IMR-90 (cell line): ENCODE results near the gene UTP11. TPM values are rescaled to one million over a fixed set of nuclear protein-coding genes. Genes with fewer than 3 reads are reported as not detected.

Experiments used
- ATAC-seq: fragments of 200-7000 bp; cut with Tn5 transposase; 2 replicates; pipeline ENCODE4 v1.9.1; 2020; ENCODE audit warnings: low read depth, mild to moderate bottlenecking, moderate library complexity
- BruUV-seq: library from RNA; stranded (reverse); fragments of 400-500 nt; replicated peaks from 2 replicates; lab custom pipeline; 2021; lab: Mats Ljungman, UMichigan
- CTCF ChIA-PET: fragments of 300-600 bp; formaldehyde crosslinking; extraction: SDS; loops from one replicate; lab custom pipeline; 2021; ENCODE audit warnings: antibody characterized with exemption; lab: Yijun Ruan, JAX
- POLR2A ChIA-PET: fragments of 300-600 bp; sonication (Branson Sonifier 250); formaldehyde crosslinking; loops from one replicate; lab custom pipeline; 2022; ENCODE audit warnings: antibody characterized with exemption; ENCODE audit not compliant: unreplicated experiment; lab: Charles Lee
- DNase-seq: peaks from one replicate; pipeline ENCODE4 v3.0.0; 2013
- H2AFZ ChIP-seq: replicated peaks from 2 replicates; pipeline ENCODE3; 2013; ENCODE audit warnings: low read length, mild to moderate bottlenecking; ENCODE audit not compliant: poor library complexity
- H2AK5ac ChIP-seq: 2 replicates; pipeline ENCODE4 v1.6.1; 2013; ENCODE audit warnings: low read depth, low read length, inconsistent platforms
- H2AK9ac ChIP-seq: replicated peaks from 2 replicates; pipeline ENCODE3; 2013; ENCODE audit warnings: mild to moderate bottlenecking, low read depth, low read length, moderate library complexity; ENCODE audit not compliant: poor library complexity
- H2BK120ac ChIP-seq: 2 replicates; pipeline ENCODE4 v1.6.1; 2013; ENCODE audit warnings: low read depth, low read length, inconsistent platforms
- H2BK15ac ChIP-seq: 3 replicates; pipeline ENCODE4 v1.6.1; 2013; ENCODE audit warnings: low read depth, low read length, inconsistent platforms
- H2BK20ac ChIP-seq: 2 replicates; pipeline ENCODE4 v1.6.1; 2013; ENCODE audit warnings: low read depth, mild to moderate bottlenecking, inconsistent platforms, low read length, moderate library complexity
- H2BK5ac ChIP-seq: 2 replicates; pipeline ENCODE4 v1.6.1; 2013; ENCODE audit warnings: mild to moderate bottlenecking, low read depth, low read length, inconsistent platforms; ENCODE audit not compliant: poor library complexity, severe bottlenecking
- H3K14ac ChIP-seq: replicated peaks from 2 replicates; pipeline ENCODE4 v1.6.1; 2013; ENCODE audit warnings: low read depth, low read length, inconsistent platforms
- H3K18ac ChIP-seq: 2 replicates; pipeline ENCODE4 v1.6.1; 2013; ENCODE audit warnings: low read depth, low read length, control low read depth
- H3K23ac ChIP-seq: 2 replicates; pipeline ENCODE4 v1.6.1; 2013; ENCODE audit warnings: low read depth, low read length, inconsistent platforms
- H3K27ac ChIP-seq: 2 replicates; pipeline ENCODE4 v1.5.1; 2013; ENCODE audit warnings: mild to moderate bottlenecking, control low read depth, low read length; ENCODE audit not compliant: insufficient read depth
- H3K27me3 ChIP-seq: 2 replicates; pipeline ENCODE4 v1.6.1; 2013; ENCODE audit warnings: low read length; ENCODE audit not compliant: control insufficient read depth, insufficient read depth
- H3K36me3 ChIP-seq: 2 replicates; pipeline ENCODE4 v1.6.1; 2013; ENCODE audit warnings: low read length, mixed read lengths; ENCODE audit not compliant: control insufficient read depth, insufficient read depth
- H3K4ac ChIP-seq: 2 replicates; pipeline ENCODE4 v1.6.1; 2013; ENCODE audit warnings: low read depth, low read length, inconsistent platforms
- H3K4me1 ChIP-seq: 2 replicates; pipeline ENCODE4 v1.6.1; 2013; ENCODE audit warnings: low read length, mixed read lengths; ENCODE audit not compliant: control insufficient read depth, insufficient read depth
- H3K4me2 ChIP-seq: 2 replicates; pipeline ENCODE4 v1.6.1; 2013; ENCODE audit warnings: low read depth, mild to moderate bottlenecking, control low read depth, low read length, moderate library complexity
- H3K4me3 ChIP-seq: 2 replicates; pipeline ENCODE4 v1.5.1; 2013; ENCODE audit warnings: low read depth, mild to moderate bottlenecking, control low read depth, low read length, moderate library complexity; ENCODE audit not compliant: insufficient read depth
- H3K56ac ChIP-seq: 2 replicates; pipeline ENCODE4 v1.6.1; 2013; ENCODE audit warnings: low read length, inconsistent platforms; ENCODE audit not compliant: insufficient read depth; ENCODE audit errors: extremely low read depth
- H3K79me1 ChIP-seq, 2 experiments: 2 replicates each; pipeline ENCODE4 v1.6.1; 2013; ENCODE audit warnings: low read length in 2 of 2, inconsistent platforms in 1 of 2, low read depth in 1 of 2
- H3K9ac ChIP-seq: 2 replicates; pipeline ENCODE4 v1.6.1; 2013; ENCODE audit warnings: low read depth, low read length, control low read depth
- H3K9me1 ChIP-seq: 2 replicates; pipeline ENCODE4 v1.6.1; 2013; ENCODE audit warnings: low read length, inconsistent platforms; ENCODE audit not compliant: insufficient read depth
- H3K9me3 ChIP-seq: 2 replicates; pipeline ENCODE4 v1.6.1; 2013; ENCODE audit warnings: low read length; ENCODE audit not compliant: control insufficient read depth, insufficient read depth
- H4K20me1 ChIP-seq: 2 replicates; pipeline ENCODE4 v1.6.1; 2013; ENCODE audit warnings: low read length, inconsistent platforms; ENCODE audit not compliant: insufficient read depth
- H4K5ac ChIP-seq: 2 replicates; pipeline ENCODE4 v1.6.1; 2013; ENCODE audit warnings: mild to moderate bottlenecking, low read depth, low read length, control low read depth
- H4K8ac ChIP-seq, 2 experiments: 2 replicates each; pipeline ENCODE4 v1.6.1; 2013; ENCODE audit warnings: low read depth in 2 of 2, low read length in 2 of 2, control low read depth in 1 of 2, inconsistent platforms in 1 of 2
- H4K91ac ChIP-seq: 2 replicates; pipeline ENCODE4 v1.6.1; 2013; ENCODE audit warnings: low read depth, low read length, inconsistent platforms; ENCODE audit not compliant: insufficient read depth
- FOS ChIP-seq: fragments of 150-350 bp; IDR thresholded peaks from 2 replicates; pipeline ENCODE4 v1.6.1; 2016; ENCODE audit warnings: low read depth, low read length
- POLR2A ChIP-seq: IDR thresholded peaks from 2 replicates; pipeline ENCODE4 v1.6.1; 2012; ENCODE audit warnings: mild to moderate bottlenecking, low read depth, low read length
- WGBS, 2 experiments: methylation state at CpG; one replicate each; pipeline versions ENCODE4 v1.1.5 to v1.1.7; 2013; ENCODE audit warnings: missing lambda C conversion rate in 2 of 2; ENCODE audit not compliant: insufficient read length in 1 of 2; ENCODE audit errors: extremely low coverage in 2 of 2; 5-methylcytosine and 5-hydroxymethylcytosine counted together
- dilution Hi-C: fragments of 300-500 bp; cut with HindIII; formaldehyde crosslinking; loops from one replicate; pipeline ENCODE4 v1.14.3; 2018; ENCODE audit warnings: low sequenced_read_pairs; ENCODE audit not compliant: unreplicated experiment
- in situ Hi-C: fragments of 300-500 bp; cut with MboI; formaldehyde crosslinking; loops from 3 replicates; pipeline ENCODE4 v1.14.3; 2019; ENCODE audit warnings: low sequenced_read_pairs, inconsistent platforms, mixed read lengths
- intact Hi-C: fragments of 100-400 bp; cut with micrococcal nuclease; formaldehyde crosslinking; loops from 2 replicates; pipeline ENCODE4 v1.10.0; 2022
- polyA plus RNA-seq, 3 experiments: library from polyadenylated mRNA; depleted of rRNA; stranded (reverse); fragments of >200 nt; gene quantifications; 2 replicates each; pipeline ENCODE4 v1.2.3, GENCODE V29; 2012; ENCODE audit warnings: low replicate concordance in 1 of 3
- total RNA-seq: library from RNA; depleted of rRNA; stranded (reverse); fragments of >200 nt; gene quantifications from 2 replicates; pipeline ENCODE4 v1.2.3, GENCODE V29; 2012

The UTP11 gene
- total and polyA plus RNA-seq, 2 of the 4 experiments (the other 2 are of a cell fraction): 22.0 to 27.8 TPM

DNA sequence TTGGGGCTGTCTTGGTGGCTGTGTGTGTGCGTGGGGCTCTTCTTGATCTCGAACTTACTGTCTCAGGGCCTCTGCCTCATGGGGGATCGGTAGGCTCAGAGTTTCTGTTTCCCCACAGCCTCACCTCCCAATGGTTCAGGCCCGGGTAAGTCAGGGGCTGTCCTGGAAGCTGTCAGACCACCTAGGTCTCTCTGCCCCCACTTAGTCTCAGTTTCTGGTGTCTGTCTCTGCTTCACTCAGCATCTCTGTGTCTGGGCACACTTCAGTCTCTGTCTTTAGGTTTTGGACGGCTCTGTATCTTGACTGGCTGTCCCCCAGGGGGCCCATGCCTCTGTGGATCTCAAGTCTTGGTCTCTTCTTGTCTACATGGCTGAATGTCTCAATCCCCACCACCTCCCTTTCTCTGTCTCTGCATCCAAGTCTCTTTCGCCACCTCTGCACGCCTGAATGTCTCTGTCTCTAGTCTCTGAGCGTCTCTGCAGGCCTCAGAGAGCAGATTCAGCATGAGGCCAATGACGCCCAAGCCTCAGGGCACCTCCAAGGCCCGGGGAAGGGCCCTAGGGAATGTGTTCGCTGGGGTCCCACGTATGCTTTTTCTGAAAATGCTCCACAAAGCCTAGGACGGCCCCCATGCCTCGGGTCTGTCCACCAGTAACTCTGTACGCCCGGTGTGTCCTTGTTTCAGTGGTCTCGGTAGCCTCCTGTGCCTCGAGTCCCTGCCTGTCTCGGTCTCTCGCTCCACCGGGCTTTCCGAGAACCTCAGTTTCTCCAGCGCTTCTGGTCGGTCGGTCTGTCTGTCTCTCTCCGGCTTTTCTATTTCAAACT, 8.0 kb upstream of the UTP11 start:
- peak overlapping the region; percentile 93 for H3K4ac ChIP-seq
- peak overlapping the region; percentile 92 for H3K4me3 ChIP-seq
- in situ Hi-C loops: loop anchor here (25.0 kb wide), 3 partner anchors 417 to 1542 kb away; partner anchors contain the start of genes GNL2, MRPS15 and OSCP1
- no peak for TF ChIP-seq FOS
- peak; percentile 2; the same call in 1 of the 2 replicates for TF ChIP-seq POLR2A
- H2BK15ac ChIP-seq: peak overlapping the region; percentile 59; the same call in 1 of the 3 replicates
- BruUV-seq: no TSS peak
- H4K20me1 ChIP-seq: peaks cover 14% of the 10 kb centered on the region; the same call in 1 of the 2 replicates
- H2AK9ac ChIP-seq: peak overlapping the region; percentile 91
- H3K9me3 ChIP-seq: no peaks in the 10 kb centered on the region
- H2AK5ac ChIP-seq: peak overlapping the region; percentile 90
- ATAC-seq (peak; percentile 0; the same call in 1 of the 2 replicates), DNase-seq (no peak)
- H2AFZ ChIP-seq: peak overlapping the region; percentile 81
- peak overlapping the region; percentile 49 for H2BK120ac ChIP-seq
- H3K9me1 ChIP-seq: peaks cover 15% of the 10 kb centered on the region
- peak overlapping the region; percentile 99 for H3K23ac ChIP-seq
- peak overlapping the region; percentile 47 for H3K56ac ChIP-seq
- intact Hi-C loops: no loop called here
- POLR2A ChIA-PET: no interaction called here
- peak overlapping the region; percentile 74 for H3K4me2 ChIP-seq
- CTCF ChIA-PET: no interaction called here
- H3K18ac ChIP-seq: peak overlapping the region; percentile 65
- WGBS, 2 experiments: 0% methylated on average over 13 of the region's 26 CpGs; no CpG with 5 or more reads in 1 of the 2 experiments
- H3K4me1 ChIP-seq: peaks cover 25% of the 10 kb centered on the region
- peak overlapping the region; percentile 29 for H2BK5ac ChIP-seq
- H3K79me1 ChIP-seq: peaks cover 11 to 49% of the 10 kb centered on the region in 2 experiments; a peak in 3 of 4 replicates
- no peaks in the 10 kb centered on the region for H3K27me3 ChIP-seq
- H3K14ac ChIP-seq: peak overlapping the region; percentile 97
- peak overlapping the region; percentile 89 for H4K91ac ChIP-seq
- peak overlapping the region; percentile 46 to 75 for H4K8ac ChIP-seq
- H3K9ac ChIP-seq: peak overlapping the region; percentile 99
- no peaks in the 10 kb centered on the region for H3K36me3 ChIP-seq
- peak overlapping the region; percentile 88 for H3K27ac ChIP-seq
- dilution Hi-C loops: no loop called here
- H2BK20ac ChIP-seq: no peak overlapping the region
- peak overlapping the region; percentile 46 for H4K5ac ChIP-seq
